Cardiac fibroblast (primary cell): ENCODE measurements around the gene CCDC146.
"Not testable (repeated sequence)": the region's sequence is repeated elsewhere in the genome, so short reads cannot be mapped to it uniquely, and the experiment has no call there.

Source experiments
- DNase-seq, 2 donors: peaks; one replicate each; pipeline versions ENCODE4 v3.0.0 to v3.0.0-alpha.2; 2010; ENCODE audit warnings: low read depth in 2 of 2
- H3K4me3 ChIP-seq, 2 donors: replicated peaks in 1 of 2; 1 replicate in 1 of 2; 2 replicates in 1 of 2; pipeline ENCODE4 v1.5.1; 2011; ENCODE audit warnings: low read depth in 2 of 2, low read length in 2 of 2, mild to moderate bottlenecking in 2 of 2, moderate library complexity in 1 of 2
- CTCF ChIP-seq: IDR thresholded peaks from one replicate; pipeline ENCODE4 v1.5.1; 2011; ENCODE audit warnings: low read depth, mild to moderate bottlenecking, low read length, inconsistent platforms

Gene CCDC146

GRCh38 chr7:77209479-77210139 is 87.2 kb downstream of the CCDC146 start:
- H3K4me3 ChIP-seq, result no peak overlapping the region
- DNase-seq, result no peak
- no peak for TF ChIP-seq CTCF

- DNase-seq, result no peak
- TF ChIP-seq CTCF, result no peak
- no peak overlapping the region for H3K4me3 ChIP-seq
Observed at GRCh38 chr7:77216181-77216845, 93.9 kb downstream of the CCDC146 start.

- peak in 1 of 2 donors; percentile 28 for DNase-seq
- no peak overlapping the region for H3K4me3 ChIP-seq
- TF ChIP-seq CTCF, result no peak
Observed at GRCh38 chr7:77217474-77218185, 95.2 kb downstream of the CCDC146 start.

- DNase-seq, result not testable (repeated sequence)
Observed at GRCh38 chr7:77219701-77220331, 97.4 kb downstream of the CCDC146 start.

GRCh38 chr7:77222065-77222464 is 99.7 kb downstream of the CCDC146 start:
- no peak for TF ChIP-seq CTCF
- H3K4me3 ChIP-seq, result no peak overlapping the region
- no peak for DNase-seq

More at GRCh38 chr7:77219701-77220331, 97.4 kb downstream of the CCDC146 start:
- H3K4me3 ChIP-seq, result not testable (repeated sequence)

GRCh38 chr7:77222819-77223218 is 100.4 kb downstream of the CCDC146 start:
- no peak for TF ChIP-seq CTCF
- DNase-seq, result no peak
- no peak overlapping the region for H3K4me3 ChIP-seq

GRCh38 chr7:77223261-77223660 is 100.8 kb downstream of the CCDC146 start:
- no peak overlapping the region for H3K4me3 ChIP-seq
- no peak for DNase-seq
- no peak for TF ChIP-seq CTCF
